ENCODE measurements around the gene RAB14. TPM values are rescaled to one million over a fixed set of nuclear protein-coding genes. Genes with fewer than 3 reads are reported as not detected.

Gene RAB14
- total RNA-seq, 1 donor from 2014 or later, result 54.9 TPM

DNA sequence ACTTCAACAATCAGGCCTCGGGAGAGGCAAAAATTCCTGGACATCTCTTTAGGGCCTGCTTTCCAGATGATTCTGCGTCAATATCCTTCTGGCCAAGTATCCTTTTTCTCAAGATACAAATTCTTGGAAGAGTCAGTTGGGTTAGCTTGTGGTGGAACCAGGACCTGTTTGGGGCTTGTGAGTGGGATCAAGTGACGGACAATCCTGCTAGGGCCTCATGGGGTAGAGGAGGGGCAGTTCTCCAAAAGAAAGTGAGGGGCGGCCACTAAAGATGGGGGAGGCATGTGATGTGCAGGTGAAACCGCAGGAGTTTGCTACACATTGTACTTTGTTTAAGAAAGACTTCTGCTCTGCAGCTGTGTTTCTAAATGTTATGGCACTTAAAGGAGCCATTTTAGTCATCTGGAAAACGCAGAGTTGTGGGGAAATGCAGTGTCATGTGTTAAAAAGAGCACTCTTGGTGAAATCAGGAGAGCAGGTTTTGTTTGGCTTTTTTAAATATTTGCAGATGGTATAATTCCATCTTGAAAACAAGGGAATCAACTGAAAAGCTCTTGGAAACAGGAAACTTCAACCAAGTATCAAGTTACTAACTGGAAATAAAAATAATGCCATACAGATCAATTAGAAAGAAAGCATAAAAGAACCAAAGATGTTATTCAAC, 38.9 kb upstream of the RAB14 start:
- peaks cover 1% of the 10 kb centered on the region for H3K27me3 Mint-ChIP-seq (ENCODE audit: low read depth)
- no peak overlapping the region for H3K27ac Mint-ChIP-seq
- TF ChIP-seq, protein P1, sequence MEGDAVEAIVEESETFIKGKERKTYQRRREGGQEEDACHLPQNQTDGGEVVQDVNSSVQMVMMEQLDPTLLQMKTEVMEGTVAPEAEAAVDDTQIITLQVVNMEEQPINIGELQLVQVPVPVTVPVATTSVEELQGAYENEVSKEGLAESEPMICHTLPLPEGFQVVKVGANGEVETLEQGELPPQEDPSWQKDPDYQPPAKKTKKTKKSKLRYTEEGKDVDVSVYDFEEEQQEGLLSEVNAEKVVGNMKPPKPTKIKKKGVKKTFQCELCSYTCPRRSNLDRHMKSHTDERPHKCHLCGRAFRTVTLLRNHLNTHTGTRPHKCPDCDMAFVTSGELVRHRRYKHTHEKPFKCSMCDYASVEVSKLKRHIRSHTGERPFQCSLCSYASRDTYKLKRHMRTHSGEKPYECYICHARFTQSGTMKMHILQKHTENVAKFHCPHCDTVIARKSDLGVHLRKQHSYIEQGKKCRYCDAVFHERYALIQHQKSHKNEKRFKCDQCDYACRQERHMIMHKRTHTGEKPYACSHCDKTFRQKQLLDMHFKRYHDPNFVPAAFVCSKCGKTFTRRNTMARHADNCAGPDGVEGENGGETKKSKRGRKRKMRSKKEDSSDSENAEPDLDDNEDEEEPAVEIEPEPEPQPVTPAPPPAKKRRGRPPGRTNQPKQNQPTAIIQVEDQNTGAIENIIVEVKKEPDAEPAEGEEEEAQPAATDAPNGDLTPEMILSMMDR (IDR thresholded peaks at IDR 0.05; ENCODE audit: unreplicated experiment), result no peak
- no peaks in the 10 kb centered on the region for H3K4me1 Mint-ChIP-seq
- DNase-seq (ENCODE audit: low spot score in 2 of 2, unreplicated experiment in 2 of 2), result no peak
- H3K9me3 Mint-ChIP-seq, result peaks cover 12% of the 10 kb centered on the region
- H3K36me3 Mint-ChIP-seq, result peaks cover 3% of the 10 kb centered on the region
- H3K4me3 Mint-ChIP-seq, result no peak overlapping the region

DNA sequence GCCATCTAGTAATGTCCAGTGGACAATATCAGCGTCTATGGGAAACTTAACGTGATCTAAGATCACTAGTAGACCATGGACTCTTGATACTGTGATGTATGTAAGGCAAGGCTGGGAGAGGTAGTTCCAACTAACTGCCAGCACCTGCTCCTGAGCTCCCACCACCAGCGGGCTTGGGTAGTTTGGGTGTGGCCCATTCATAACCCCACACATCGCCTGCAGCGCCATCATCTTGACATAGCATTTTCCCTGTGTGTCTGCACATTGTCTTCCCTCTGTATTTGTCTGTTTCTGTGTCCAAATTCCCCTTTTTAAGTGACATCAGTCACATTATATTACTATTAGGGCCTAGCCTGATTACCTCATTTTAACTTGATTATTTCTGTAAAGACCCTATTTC, 38.2 kb upstream of the RAB14 start:
- H3K27ac Mint-ChIP-seq, result no peak overlapping the region
- H3K4me1 Mint-ChIP-seq, result no peaks in the 10 kb centered on the region
- H3K27me3 Mint-ChIP-seq (ENCODE audit: low read depth), result peaks cover 1% of the 10 kb centered on the region
- H3K36me3 Mint-ChIP-seq, result peaks cover 3% of the 10 kb centered on the region
- TF ChIP-seq, protein P1 (IDR thresholded peaks at IDR 0.05; ENCODE audit: unreplicated experiment), result no peak
- no peak for DNase-seq (ENCODE audit: low spot score in 2 of 2, unreplicated experiment in 2 of 2)
- no peak overlapping the region for H3K4me3 Mint-ChIP-seq
- peaks cover 12% of the 10 kb centered on the region for H3K9me3 Mint-ChIP-seq

DNA sequence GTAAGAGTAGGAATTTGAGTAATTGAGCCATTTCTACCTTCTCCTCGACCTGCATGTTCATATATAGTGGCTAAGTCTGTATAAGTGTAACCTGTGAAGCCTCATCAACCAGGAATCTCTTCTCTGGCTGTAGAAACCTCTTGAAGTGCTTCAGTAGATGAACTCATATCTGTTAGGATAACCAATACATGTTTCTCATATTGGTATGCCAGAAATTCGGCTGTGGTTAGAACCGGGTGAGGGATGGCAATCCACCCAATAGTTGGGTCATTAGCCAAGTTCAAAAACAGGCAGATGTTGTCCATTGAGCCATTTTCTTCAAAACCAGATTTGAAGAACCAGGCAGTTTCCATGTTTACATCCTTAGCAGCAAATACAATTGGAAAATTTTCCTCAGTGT, 37.4 kb upstream of the RAB14 start:
- DNase-seq (ENCODE audit: low spot score in 2 of 2, unreplicated experiment in 2 of 2), result no peak
- H3K4me1 Mint-ChIP-seq, result no peaks in the 10 kb centered on the region
- no peak overlapping the region for H3K27ac Mint-ChIP-seq
- no peak overlapping the region for H3K4me3 Mint-ChIP-seq
- peaks cover 1% of the 10 kb centered on the region for H3K27me3 Mint-ChIP-seq (ENCODE audit: low read depth)
- H3K36me3 Mint-ChIP-seq, result peaks cover 2% of the 10 kb centered on the region
- peaks cover 7% of the 10 kb centered on the region for H3K9me3 Mint-ChIP-seq
- TF ChIP-seq, protein P1 (IDR thresholded peaks at IDR 0.05; ENCODE audit: unreplicated experiment), result no peak

DNA sequence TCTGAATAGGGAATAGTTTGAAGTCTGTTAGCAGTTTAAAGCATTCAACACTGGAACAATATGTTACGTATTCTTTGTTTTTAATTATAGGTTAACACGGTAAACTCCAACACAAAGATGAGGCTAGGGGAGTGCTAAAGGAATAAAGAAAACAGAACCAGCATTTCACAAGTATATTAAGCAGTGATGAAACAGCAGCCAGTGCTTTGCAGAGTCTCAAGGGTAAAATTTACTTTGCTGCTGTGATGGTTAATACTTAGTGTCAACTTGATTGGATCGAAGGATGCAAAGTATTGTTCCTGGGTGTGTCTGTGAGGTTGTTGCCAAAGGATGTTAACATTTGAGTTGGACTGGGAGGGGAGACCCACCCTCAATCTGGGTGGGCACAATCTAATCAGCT, 36.2 kb upstream of the RAB14 start:
- TF ChIP-seq, protein P1 (IDR thresholded peaks at IDR 0.05; ENCODE audit: unreplicated experiment), result no peak
- Mint-ChIP-seq H3K9me3 (no peaks in the 10 kb centered on the region), H3K4me3 (no peak overlapping the region), H3K4me1 (no peaks in the 10 kb centered on the region), H3K36me3 (no peaks in the 10 kb centered on the region), H3K27ac (no peak overlapping the region), H3K27me3 (ENCODE audit: low read depth) (peaks cover 1% of the 10 kb centered on the region)
- no peak for DNase-seq (ENCODE audit: low spot score in 2 of 2, unreplicated experiment in 2 of 2)

DNA sequence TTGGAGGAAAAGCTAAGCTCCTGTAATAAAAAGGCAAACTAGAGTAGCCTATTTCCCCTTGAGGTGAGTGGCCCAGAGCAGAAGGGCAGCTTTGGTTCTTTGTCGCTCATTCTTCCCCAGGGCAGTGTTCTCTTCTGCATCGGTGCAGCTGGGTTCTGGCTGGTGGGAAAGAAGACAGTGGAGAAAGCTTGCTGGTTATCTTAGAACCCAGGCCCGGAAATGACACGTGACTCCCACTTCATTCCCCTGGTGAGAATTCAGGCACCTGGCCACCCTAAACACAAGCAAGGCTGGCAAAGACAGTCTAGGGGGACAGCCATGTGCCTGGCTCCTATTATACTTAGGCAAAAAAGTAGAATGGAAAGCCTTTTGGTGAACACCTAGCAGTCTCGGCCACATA, 33.8 kb upstream of the RAB14 start:
- TF ChIP-seq, protein P1 (IDR thresholded peaks at IDR 0.05; ENCODE audit: unreplicated experiment), result no peak
- Mint-ChIP-seq H3K27me3 (ENCODE audit: low read depth) (peaks cover 1% of the 10 kb centered on the region), H3K4me3 (no peak overlapping the region), H3K27ac (no peak overlapping the region), H3K4me1 (no peaks in the 10 kb centered on the region), H3K36me3 (no peaks in the 10 kb centered on the region), H3K9me3 (no peaks in the 10 kb centered on the region)
- no peak for DNase-seq (ENCODE audit: low spot score in 2 of 2, unreplicated experiment in 2 of 2)

DNA sequence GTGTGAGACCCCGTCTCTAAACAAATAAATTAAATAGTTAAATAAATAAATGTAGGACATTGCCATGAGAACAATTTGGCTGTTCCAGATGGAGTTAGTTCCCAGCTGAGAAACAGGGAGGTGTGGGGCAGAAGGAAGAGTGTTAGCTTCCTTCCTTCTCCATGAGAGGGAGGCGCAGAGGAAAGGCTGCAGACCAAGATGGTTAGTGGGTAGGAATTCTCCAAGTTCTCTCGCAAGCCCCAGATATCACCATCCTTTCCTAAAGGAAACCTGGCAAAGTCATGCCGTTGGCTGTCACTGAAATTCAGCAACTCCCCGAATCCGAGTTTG, 33.1 kb upstream of the RAB14 start:
- no peaks in the 10 kb centered on the region for H3K9me3 Mint-ChIP-seq
- H3K27ac Mint-ChIP-seq, result no peak overlapping the region
- TF ChIP-seq, protein P1 (IDR thresholded peaks at IDR 0.05; ENCODE audit: unreplicated experiment), result no peak
- no peaks in the 10 kb centered on the region for H3K36me3 Mint-ChIP-seq
- no peak overlapping the region for H3K4me3 Mint-ChIP-seq
- no peaks in the 10 kb centered on the region for H3K4me1 Mint-ChIP-seq
- no peak for DNase-seq (ENCODE audit: low spot score in 2 of 2, unreplicated experiment in 2 of 2)
- H3K27me3 Mint-ChIP-seq (ENCODE audit: low read depth), result peaks cover 1% of the 10 kb centered on the region
